Measurements from ENCODE around the gene NFATC3.

The NFATC3 gene
- 148 to 161 reads per million in 2 donors for total RNA-seq

GRCh38 chr16:68085259-68086071, at the start of gene NFATC3:
TSS of gene NFATC3 (plus strand) at chr16:68085370. CDS start at chr16:68085682, 312 bp downstream.
- peak; percentile 100 for DNase-seq

- no peak for DNase-seq
Observed at GRCh38 chr16:68037841-68038597, 47.2 kb upstream of the NFATC3 start.

- peak; percentile 35 for DNase-seq
Observed at GRCh38 chr16:68040506-68041288, 44.5 kb upstream of the NFATC3 start.

- DNase-seq: no peak
Observed at GRCh38 chr16:68041783-68042182, 43.4 kb upstream of the NFATC3 start.

GRCh38 chr16:68046106-68046505, 39.1 kb upstream of the NFATC3 start:
- DNase-seq: no peak

GRCh38 chr16:68047987-68048386, 37.2 kb upstream of the NFATC3 start:
- DNase-seq: no peak

- no peak for DNase-seq
Observed at GRCh38 chr16:68049449-68049848, 35.7 kb upstream of the NFATC3 start.

GRCh38 chr16:68055395-68055794, 29.8 kb upstream of the NFATC3 start:
- no peak for DNase-seq

- DNase-seq: no peak
Observed at GRCh38 chr16:68059804-68060203, 25.4 kb upstream of the NFATC3 start.

- DNase-seq: no peak
Observed at GRCh38 chr16:68061396-68061795, 23.8 kb upstream of the NFATC3 start.

- no peak for DNase-seq
Observed at GRCh38 chr16:68062910-68063393, 22.2 kb upstream of the NFATC3 start.

GRCh38 chr16:68064791-68065365, 20.3 kb upstream of the NFATC3 start:
- no peak for DNase-seq

GRCh38 chr16:68065716-68066305, 19.4 kb upstream of the NFATC3 start:
- no peak for DNase-seq

GRCh38 chr16:68066763-68067162, 18.4 kb upstream of the NFATC3 start:
- no peak for DNase-seq

- no peak for DNase-seq
Observed at GRCh38 chr16:68068926-68069325, 16.2 kb upstream of the NFATC3 start.

- DNase-seq: no peak
Observed at GRCh38 chr16:68069511-68070248, 15.5 kb upstream of the NFATC3 start.

GRCh38 chr16:68070249-68070730, 14.9 kb upstream of the NFATC3 start:
- no peak for DNase-seq

GRCh38 chr16:68070806-68071517, 14.2 kb upstream of the NFATC3 start:
- DNase-seq: no peak

- no peak for DNase-seq
Observed at GRCh38 chr16:68071518-68071901, 13.7 kb upstream of the NFATC3 start.

GRCh38 chr16:68072038-68072695, 13.0 kb upstream of the NFATC3 start:
- DNase-seq: no peak

All from activated gamma-delta T cell (primary cell).